Left renal cortex interstitium (tissue), 4 donors: ENCODE measurements around the gene MSTN. TPM values are rescaled to one million over a fixed set of nuclear protein-coding genes. Genes with fewer than 3 reads are reported as not detected.

Source experiments
- DNase-seq, 4 donors: peaks; one replicate each; pipeline ENCODE4 v3.0.0-alpha.2; 2013; ENCODE audit warnings: low read depth in 4 of 4, low spot score in 2 of 4, missing footprints in 1 of 4
- polyA plus RNA-seq, 4 donors: library from polyadenylated mRNA; unstranded; fragments of 120-200 nt; gene quantifications; one replicate each; pipeline ENCODE4 v1.2.1, GENCODE V29; 2013; ENCODE audit not compliant: insufficient read length in 4 of 4

The MSTN gene
- 1 to 10 TPM; 1.5 to 3.6 (median 2.1) TPM for polyA plus RNA-seq

- DNase-seq: no peak
These were observed at the start of gene MSTN for GRCh38 chr2:190062601-190063000. TSS of gene MSTN (minus strand) at chr2:190062729. CDS start at chr2:190062596, 133 bp downstream.

- no peak for DNase-seq
These were observed 48.6 kb upstream of the MSTN start for GRCh38 chr2:190111166-190111565.

DNA sequence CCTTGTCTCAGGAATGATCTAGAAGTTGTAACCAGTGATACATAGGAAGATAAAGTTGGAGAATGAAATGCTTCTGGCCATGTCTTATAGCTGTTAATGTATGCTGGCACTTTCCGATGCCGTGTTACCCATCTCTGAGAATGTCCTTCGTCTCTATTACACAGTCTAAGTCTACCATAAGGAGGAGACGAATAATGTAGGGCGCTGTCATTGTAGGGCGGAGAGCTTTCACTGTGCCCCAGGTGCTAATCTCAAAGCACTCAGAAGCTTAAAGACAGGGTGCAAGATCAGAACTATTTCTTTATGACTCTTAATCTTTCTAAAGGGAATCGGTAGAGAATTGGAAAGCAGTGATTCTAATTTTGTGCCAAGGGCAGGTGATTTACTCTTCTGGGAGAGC, 48.2 kb upstream of the MSTN start:
- no peak for DNase-seq

GRCh38 chr2:190110131-190110530, 47.6 kb upstream of the MSTN start:
- no peak for DNase-seq

DNA sequence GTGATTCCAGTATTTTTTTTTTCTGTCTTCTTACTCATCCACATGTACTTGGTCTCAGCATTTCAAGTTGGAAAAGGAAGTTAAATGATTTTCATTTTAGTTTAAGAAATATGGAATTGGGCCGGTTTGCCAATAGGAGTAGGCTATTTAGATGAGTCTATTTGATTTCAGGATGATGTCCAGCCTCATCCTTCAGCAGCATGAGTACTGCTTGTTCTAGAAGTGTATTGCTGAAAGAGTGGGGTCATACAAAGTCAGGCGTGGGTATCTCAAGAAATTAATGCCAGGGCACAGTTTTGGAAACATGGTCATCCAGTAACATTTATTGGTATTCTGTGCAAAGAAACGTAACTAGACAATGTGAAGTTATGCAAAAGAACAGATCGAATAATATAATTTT, 44.9 kb upstream of the MSTN start:
- DNase-seq: no peak

DNA sequence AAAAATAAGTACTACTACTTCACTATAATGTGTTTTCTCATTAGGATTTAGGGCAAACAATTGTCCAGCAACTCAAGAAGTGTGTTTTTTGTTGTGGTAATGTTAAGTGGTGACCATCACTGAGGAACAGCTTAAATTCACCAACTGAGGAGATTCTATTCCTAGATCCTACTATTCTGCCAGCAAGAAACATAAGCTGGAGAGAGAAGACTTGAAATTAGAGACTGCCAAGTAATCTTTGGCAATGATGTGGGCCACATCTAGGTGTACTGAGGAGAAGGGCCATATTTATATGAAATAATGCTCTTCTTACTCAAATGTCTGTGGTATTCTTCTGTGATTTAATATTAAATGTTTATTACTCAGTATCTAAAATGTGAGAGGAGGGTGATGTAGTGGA, 44.3 kb upstream of the MSTN start:
- no peak for DNase-seq

DNA sequence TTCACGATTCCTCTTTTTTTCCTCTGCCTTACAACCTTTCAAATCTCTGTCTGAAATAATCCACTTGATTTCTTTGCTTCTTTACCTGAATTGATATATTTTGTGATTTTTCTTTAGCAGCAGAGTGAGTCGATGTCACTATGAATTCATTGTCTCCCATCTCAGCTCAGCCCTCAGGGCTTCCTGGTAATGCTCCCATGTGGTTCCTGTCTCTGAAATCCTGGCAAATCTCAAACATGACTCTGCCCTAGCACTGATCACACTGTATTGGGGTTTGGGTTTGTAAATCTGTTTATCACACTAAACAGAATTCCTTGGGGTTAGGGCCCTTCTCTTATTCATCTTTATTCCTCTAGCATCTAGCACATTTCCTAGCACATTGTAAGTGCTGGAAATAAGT, 43.0 kb upstream of the MSTN start:
- DNase-seq: no peak

DNA sequence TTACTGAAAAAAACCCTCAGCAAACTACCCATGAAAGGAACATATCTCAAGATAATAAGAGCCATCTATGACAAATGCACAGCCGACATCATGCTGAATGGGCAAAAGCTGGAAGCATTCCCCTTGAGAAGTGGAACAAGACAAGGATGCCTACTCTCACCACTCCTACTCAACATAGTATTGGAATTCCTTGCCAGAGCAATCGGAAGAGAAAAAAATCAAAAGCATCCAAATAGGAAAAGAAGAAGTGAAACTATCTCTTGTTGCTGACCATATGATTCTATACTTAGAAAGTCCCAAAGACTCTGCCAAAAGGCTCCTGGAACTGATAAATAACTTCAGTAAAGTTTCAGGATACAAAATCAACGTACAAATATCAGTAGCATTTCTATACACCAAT, 40.6 kb upstream of the MSTN start:
- no peak for DNase-seq

DNA sequence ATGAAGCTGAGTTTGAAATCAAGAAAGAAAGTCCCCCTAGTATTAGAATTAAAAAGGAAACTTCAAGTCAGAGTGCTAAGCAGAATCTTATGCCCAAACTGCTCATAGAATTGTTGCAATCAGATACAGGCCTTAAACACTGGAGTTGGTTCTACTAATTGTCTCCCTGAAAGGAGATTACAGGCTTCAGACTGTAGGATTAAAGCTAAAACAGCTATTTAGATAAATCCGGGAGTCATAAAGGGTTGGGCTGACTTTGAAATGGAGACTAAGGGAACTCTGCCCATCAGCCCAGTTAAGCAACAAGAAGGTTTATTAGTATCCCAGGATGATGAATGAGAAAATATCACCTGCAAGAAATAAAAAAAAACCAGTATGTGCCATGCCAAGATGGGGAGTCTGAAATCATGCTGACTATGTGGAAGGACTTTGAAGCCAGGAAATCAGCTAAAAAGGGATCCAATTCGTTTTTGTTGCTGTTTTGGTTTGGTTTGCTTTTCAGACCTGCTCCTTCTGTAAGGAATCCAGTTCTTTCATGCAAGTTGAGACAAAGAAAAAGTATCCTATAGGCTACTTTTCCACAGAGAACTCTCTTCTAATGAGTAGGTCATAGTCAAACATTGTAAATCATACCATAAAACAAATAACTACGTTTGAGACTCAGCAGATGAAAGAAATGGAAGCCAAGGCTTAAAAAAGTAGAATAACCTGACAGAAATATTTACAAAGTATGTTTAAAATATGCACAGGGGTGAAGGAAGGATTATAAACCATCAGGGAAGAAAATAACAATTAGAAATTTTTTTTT, 37.6 kb upstream of the MSTN start:
- DNase-seq: no peak

GRCh38 chr2:190098851-190099250, 36.3 kb upstream of the MSTN start:
- DNase-seq: no peak

GRCh38 chr2:190097115-190097514, 34.6 kb upstream of the MSTN start:
- no peak for DNase-seq

GRCh38 chr2:190094316-190094871, 31.9 kb upstream of the MSTN start:
- DNase-seq: no peak

GRCh38 chr2:190093793-190094192, 31.3 kb upstream of the MSTN start:
- DNase-seq: no peak

- no peak for DNase-seq
These were observed 27.6 kb upstream of the MSTN start for GRCh38 chr2:190090148-190090547.

DNA sequence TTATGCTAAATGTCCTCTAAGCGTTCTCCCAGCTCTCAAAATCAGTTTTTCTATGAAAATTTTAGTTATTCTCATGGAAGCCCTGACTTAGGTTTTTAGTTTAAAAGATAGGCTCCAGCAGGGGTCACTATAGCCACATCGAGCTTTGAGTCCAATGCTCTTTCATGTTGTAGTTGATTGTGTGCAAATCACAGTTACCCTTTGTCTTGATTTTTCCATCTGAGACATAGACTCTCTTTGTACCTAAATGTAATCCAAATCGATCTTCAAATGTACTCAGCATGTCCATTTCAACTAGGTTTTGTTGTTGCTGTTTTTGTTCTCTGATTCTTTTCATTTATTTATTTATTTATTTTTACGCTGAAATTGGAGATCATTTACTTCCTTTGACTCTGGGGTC, 26.4 kb upstream of the MSTN start:
- peak in 3 of 4 donors; percentile 13 to 62 (median 46) for DNase-seq

DNA sequence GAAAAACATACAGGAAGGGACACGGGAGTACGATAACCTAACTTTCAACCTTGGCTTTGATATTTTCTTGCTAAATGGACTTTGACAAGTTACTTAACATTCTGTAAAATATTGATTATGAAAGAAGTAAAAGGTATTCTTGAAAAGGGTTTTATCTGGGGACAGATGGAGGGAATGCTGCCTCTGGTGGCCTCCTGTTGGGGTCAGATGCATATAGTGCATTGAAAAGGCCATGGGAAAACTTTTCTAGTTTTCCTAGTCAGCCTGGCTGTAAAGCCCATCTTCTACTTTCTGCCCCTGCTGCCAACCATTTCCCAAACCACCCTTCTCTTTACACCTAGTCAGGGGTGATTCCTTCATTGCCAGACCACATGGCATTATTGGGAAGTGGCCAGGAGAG, 22.2 kb upstream of the MSTN start:
- DNase-seq: no peak

- no peak for DNase-seq
These were observed 19.6 kb upstream of the MSTN start for GRCh38 chr2:190082118-190082517.

- DNase-seq: no peak
These were observed 18.1 kb upstream of the MSTN start for GRCh38 chr2:190080527-190081049.

- no peak for DNase-seq
These were observed 16.6 kb upstream of the MSTN start for GRCh38 chr2:190079160-190079559.

- DNase-seq: no peak
These were observed 13.1 kb upstream of the MSTN start for GRCh38 chr2:190075623-190076022.

GRCh38 chr2:190069936-190070696, 7.6 kb upstream of the MSTN start:
- peak in 1 of 4 donors; percentile 63 for DNase-seq
